Suprapubic skin (tissue), 4 donors: ENCODE data around the gene DNAJC18. TPM values are rescaled to one million over a fixed set of nuclear protein-coding genes. Genes with fewer than 3 reads are reported as not detected.
"Not testable (repeated sequence)": the region's sequence is repeated elsewhere in the genome, so short reads cannot be mapped to it uniquely, and the experiment has no call there.

Experiments used
- DNase-seq, 2 donors: peaks; one replicate each; pipeline ENCODE4 v3.0.0-alpha.2; 2019; ENCODE audit warnings: low spot score in 2 of 2
- H3K27ac ChIP-seq: fragments of 200-600 bp; sonication (generic); one replicate; pipeline ENCODE4 v1.5.1; 2019
- H3K27me3 ChIP-seq: fragments of 200-600 bp; sonication (generic); one replicate; pipeline ENCODE4 v1.5.1; 2019
- H3K36me3 ChIP-seq: fragments of 200-600 bp; sonication (generic); one replicate; pipeline ENCODE4 v1.5.1; 2019
- H3K4me1 ChIP-seq: fragments of 200-600 bp; sonication (generic); one replicate; pipeline ENCODE4 v1.5.1; 2019
- H3K4me3 ChIP-seq: fragments of 200-600 bp; sonication (generic); one replicate; pipeline ENCODE4 v1.5.1; 2019; ENCODE audit warnings: mild to moderate bottlenecking
- H3K9me3 ChIP-seq: fragments of 200-600 bp; sonication (generic); one replicate; pipeline ENCODE4 v1.5.1; 2019
- CTCF ChIP-seq, 2 donors: fragments of 200-600 bp in 1 of 2; fragments of 450-650 bp in 1 of 2; sonication (generic) in 1 of 2; IDR thresholded peaks; one replicate each; pipeline ENCODE4 v1.5.1; 2016 to 2019; ENCODE audit warnings: antibody characterized with exemption in 2 of 2, mild to moderate bottlenecking in 1 of 2, moderate library complexity in 1 of 2
- EP300 ChIP-seq: sonication (generic); formaldehyde crosslinking; IDR thresholded peaks from one replicate; pipeline ENCODE4 v1.6.1; 2017; ENCODE audit warnings: antibody characterized with exemption
- POLR2A ChIP-seq, 2 donors: fragments of 450-650 bp; IDR thresholded peaks; one replicate each; pipeline ENCODE4 v1.6.1; 2017; ENCODE audit warnings: antibody characterized with exemption in 2 of 2, mild to moderate bottlenecking in 2 of 2, moderate library complexity in 2 of 2
- POLR2AphosphoS5 ChIP-seq, 3 donors: sonication (generic); formaldehyde crosslinking; IDR thresholded peaks; one replicate each; pipeline ENCODE4 v1.6.1; 2017; ENCODE audit warnings: antibody characterized with exemption in 3 of 3
- WGBS: methylation state at CpG from one replicate; pipeline ENCODE4 v1.1.5; 2018; 5-methylcytosine and 5-hydroxymethylcytosine counted together
- total RNA-seq, 4 donors: library from RNA; depleted of rRNA; stranded (reverse); fragments of >200 nt; gene quantifications; one replicate each; pipeline ENCODE4 v1.1.0, GENCODE V29; 2016

The DNAJC18 gene
- total RNA-seq, 4 donors from 2014 or later, result 2.2 to 7.2 (median 2.9) TPM

GRCh38 chr5:139387611-139388197 lies 51.6 kb downstream of the DNAJC18 start:
- WGBS, result 67% methylated on average over 1 of the region's 10 CpGs

GRCh38 chr5:139386956-139387355 lies 52.4 kb downstream of the DNAJC18 start:
- not testable (repeated sequence) for H3K27me3 ChIP-seq, H3K9me3 ChIP-seq, H3K27ac ChIP-seq, DNase-seq, H3K4me3 ChIP-seq, H3K36me3 ChIP-seq
- 93% methylated on average over 10 of the region's 10 CpGs for WGBS
- peaks cover 50% of the 10 kb centered on the region for H3K4me1 ChIP-seq

More at GRCh38 chr5:139387611-139388197, 51.6 kb downstream of the DNAJC18 start:
- no peaks in the 10 kb centered on the region for H3K9me3 ChIP-seq
- no peak overlapping the region for H3K27ac ChIP-seq
- DNase-seq, result peak in 1 of 2 donors; percentile 67
- H3K4me3 ChIP-seq, result no peak overlapping the region
- H3K27me3 ChIP-seq, result peaks cover 4% of the 10 kb centered on the region
- H3K4me1 ChIP-seq, result peaks cover 56% of the 10 kb centered on the region
- TF ChIP-seq CTCF (IDR thresholded peaks at IDR 0.05) (no peak), EP300 (no peak), POLR2A (IDR thresholded peaks at IDR 0.05) (no peak)
- H3K36me3 ChIP-seq, result no peaks in the 10 kb centered on the region

- H3K9me3 ChIP-seq, result no peaks in the 10 kb centered on the region
- TF ChIP-seq EP300 (no peak), POLR2A (IDR thresholded peaks at IDR 0.05) (no peak), POLR2AphosphoS5 (IDR thresholded peaks at IDR 0.05) (no peak), CTCF (IDR thresholded peaks at IDR 0.05) (no peak)
- 61% methylated on average over 5 of the region's 5 CpGs for WGBS
- DNase-seq, result no peak
- no peaks in the 10 kb centered on the region for H3K36me3 ChIP-seq
- no peaks in the 10 kb centered on the region for H3K27me3 ChIP-seq
- peak overlapping the region; percentile 25 for H3K27ac ChIP-seq
- no peak overlapping the region for H3K4me3 ChIP-seq
- H3K4me1 ChIP-seq, result peaks cover 42% of the 10 kb centered on the region
Measured at GRCh38 chr5:139386050-139386438, 53.3 kb downstream of the DNAJC18 start.

- Histone ChIP-seq H3K4me1 (peaks cover 42% of the 10 kb centered on the region), H3K27ac (peak overlapping the region; percentile 70), H3K36me3 (no peaks in the 10 kb centered on the region), H3K4me3 (peak overlapping the region; percentile 31), H3K9me3 (no peaks in the 10 kb centered on the region), H3K27me3 (no peaks in the 10 kb centered on the region)
- no peak for TF ChIP-seq POLR2AphosphoS5 (IDR thresholded peaks at IDR 0.05)
- TF ChIP-seq POLR2A (IDR thresholded peaks at IDR 0.05), result no peak
- TF ChIP-seq CTCF (IDR thresholded peaks at IDR 0.05), result no peak
- TF ChIP-seq EP300, result no peak
- no peak for DNase-seq
- 36% methylated on average over 8 of the region's 8 CpGs for WGBS
Measured at GRCh38 chr5:139385061-139386049, 54.0 kb downstream of the DNAJC18 start.

GRCh38 chr5:139384591-139385051 lies 54.7 kb downstream of the DNAJC18 start:
- DNase-seq, result no peak
- no peak for TF ChIP-seq CTCF (IDR thresholded peaks at IDR 0.05)
- H3K4me1 ChIP-seq, result peaks cover 42% of the 10 kb centered on the region
- peak overlapping the region; percentile 31 for H3K4me3 ChIP-seq
- 43% methylated on average over 8 of the region's 9 CpGs for WGBS
- no peaks in the 10 kb centered on the region for H3K27me3 ChIP-seq
- no peaks in the 10 kb centered on the region for H3K36me3 ChIP-seq
- H3K9me3 ChIP-seq, result no peaks in the 10 kb centered on the region
- peak overlapping the region; percentile 70 for H3K27ac ChIP-seq
